Stomach (tissue), 9 donors: ENCODE results near the gene NRM. TPM values are rescaled to one million over a fixed set of nuclear protein-coding genes. Genes with fewer than 3 reads are reported as not detected.
A peak's percentile ranks its signal among the peaks of the same experiment; 100 is the strongest.

ENCODE experiments used
- DNase-seq, 2 donors: peaks; one replicate each; pipeline versions ENCODE4 v3.0.0 to v3.0.0-alpha.2; 2013 to 2019
- H3K27ac ChIP-seq, 5 donors: fragments of 200-600 bp in 4 of 5; sonication (generic) in 4 of 5; one replicate each; pipeline ENCODE4 v1.5.1; 2013 to 2019; ENCODE audit warnings: mild to moderate bottlenecking in 1 of 5, moderate library complexity in 1 of 5
- H3K27me3 ChIP-seq, 3 donors: fragments of 200-600 bp; sonication (generic); one replicate each; pipeline ENCODE4 v1.5.1; 2017 to 2019; ENCODE audit warnings: mixed run types in 1 of 3
- H3K36me3 ChIP-seq, 4 donors: fragments of 200-600 bp; sonication (generic); 1 replicate in 3 of 4; 2 replicates in 1 of 4; pipeline ENCODE4 v1.5.1; 2016 to 2019
- H3K4me1 ChIP-seq, 4 donors: fragments of 200-600 bp; sonication (generic); one replicate each; pipeline ENCODE4 v1.5.1; 2016 to 2019
- H3K4me3 ChIP-seq, 4 donors: fragments of 200-600 bp; sonication (generic) in 3 of 4; one replicate each; pipeline ENCODE4 v1.5.1; 2016 to 2019; ENCODE audit warnings: mild to moderate bottlenecking in 1 of 4
- H3K9me3 ChIP-seq, 4 donors: fragments of 200-600 bp; sonication (generic); one replicate each; pipeline ENCODE4 v1.5.1; 2016 to 2019
- EP300 ChIP-seq: sonication (generic); formaldehyde crosslinking; IDR thresholded peaks from one replicate; pipeline ENCODE4 v1.6.1; 2017; ENCODE audit warnings: antibody characterized with exemption
- POLR2A ChIP-seq, 4 donors: fragments of 450-650 bp; IDR thresholded peaks; one replicate each; pipeline ENCODE4 v1.6.1; 2016; ENCODE audit warnings: antibody characterized with exemption in 4 of 4, control low read depth in 2 of 4, mild to moderate bottlenecking in 1 of 4, moderate library complexity in 1 of 4
- POLR2AphosphoS5 ChIP-seq, 3 donors: sonication (generic); formaldehyde crosslinking; IDR thresholded peaks; one replicate each; pipeline ENCODE4 v1.6.1; 2016; ENCODE audit warnings: antibody characterized with exemption in 3 of 3
- WGBS, 5 donors: extraction: QIAGEN DNeasy Blood & Tissue Kit in 3 of 5; methylation state at CpG; one replicate each; pipeline versions ENCODE4 v1.1.5 to v1.1.7; 2013 to 2018; 5-methylcytosine and 5-hydroxymethylcytosine counted together
- intact Hi-C: fragments of 100-400 bp; cut with DNase I; formaldehyde crosslinking; loops from one replicate; pipeline ENCODE4 v1.15.1; 2023; ENCODE audit warnings: low total_unique reads
- polyA plus RNA-seq, 3 donors: library from polyadenylated mRNA; stranded (reverse); fragments of 200-250 nt; gene quantifications; one replicate each; pipeline ENCODE4 v1.2.3, GENCODE V29; 2013
- total RNA-seq, 5 donors: library from RNA; depleted of rRNA; stranded (reverse); fragments of >200 nt; gene quantifications; one replicate each; pipeline versions ENCODE4 v1.1.0 to v1.2.3, GENCODE V29; 2014 to 2016
- TF ChIP-seq, protein P1 (sequence below), 7 experiments: fragments of 450-650 bp in 4 of 7; fragments of 200-600 bp in 3 of 7; sonication (generic) in 3 of 7; IDR thresholded peaks; one replicate each; pipeline ENCODE4 v1.5.1; 2016 to 2019; ENCODE audit warnings: antibody characterized with exemption in 7 of 7, control low read depth in 2 of 7, mild to moderate bottlenecking in 1 of 7
- donor health status: healthy with polysubstance abuse.
- donor health status: Bipolar disorder and iron deficiency.
- donor health status: healthy.

The NRM gene
- total and polyA plus RNA-seq, 8 donors = 0.92 to 15.8 (median 3.6) TPM

DNA sequence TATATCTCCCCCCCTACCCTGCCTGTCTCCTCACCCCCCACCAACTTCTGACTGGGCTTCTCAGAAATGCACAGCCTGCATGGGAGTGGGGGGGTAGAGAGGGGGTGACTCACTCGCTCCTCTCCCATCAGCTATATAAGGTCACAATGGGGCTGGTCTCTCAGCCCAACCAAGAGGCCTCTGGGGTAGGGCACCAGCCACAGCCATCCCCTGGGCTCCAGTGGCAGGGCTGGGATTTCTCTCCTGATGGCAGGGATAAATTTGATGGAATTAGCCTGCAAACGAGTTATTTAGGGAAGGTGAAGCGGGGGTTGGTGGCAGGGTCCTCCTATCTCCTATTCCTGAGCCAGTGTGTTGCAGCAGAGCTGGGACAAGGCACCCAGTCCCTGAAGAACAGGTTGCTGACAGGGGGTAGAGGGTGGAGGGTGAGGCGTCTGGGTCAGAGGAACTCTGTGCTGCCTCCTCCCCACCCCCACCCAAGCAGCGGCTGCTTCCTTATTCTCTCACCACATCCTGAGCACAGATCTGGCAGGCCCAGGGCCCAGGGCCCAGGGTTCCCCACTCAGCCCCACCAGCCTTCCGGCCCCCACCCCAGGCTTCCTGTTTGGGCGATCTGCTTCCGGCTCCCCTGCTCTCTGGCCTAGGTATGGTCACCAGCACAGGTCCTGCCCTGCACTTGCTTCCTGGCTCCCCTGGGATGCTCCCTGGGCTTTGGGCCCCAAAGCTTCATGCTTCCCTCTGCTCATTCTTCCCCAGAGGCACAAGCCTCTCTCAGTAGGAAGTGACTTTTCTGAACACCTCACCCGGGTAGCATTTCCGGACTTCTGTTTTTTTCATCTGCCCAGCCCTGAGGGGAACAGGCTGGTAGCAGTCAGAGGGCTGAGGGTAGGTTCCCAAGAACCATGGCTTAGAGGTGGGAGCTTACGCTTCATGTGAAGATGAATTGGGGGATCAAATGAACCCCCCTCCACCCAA, 8.4 kb downstream of the NRM start:
- 24 to 49% (median 32%) methylated on average over 9 to 11 of the region's 11 CpGs for WGBS, 5 donors
- Histone ChIP-seq H3K27me3 (no peaks in the 10 kb centered on the region), H3K4me1 (peaks cover 20 to 75% (median 49%) of the 10 kb centered on the region in 4 donors), H3K27ac (peak overlapping the region; percentile 65 to 99 (median 97)), H3K9me3 (no peaks in the 10 kb centered on the region), H3K4me3 (peak overlapping the region; percentile 69 to 88 (median 82)), H3K36me3 (peaks cover 8 to 26% (median 21%) of the 10 kb centered on the region in 4 donors)
- intact Hi-C loops = no loop called here
- peak; percentile 72 to 89 for DNase-seq
- peak; percentile 32 to 82 (median 74) for TF ChIP-seq POLR2AphosphoS5 (IDR thresholded peaks at IDR 0.05)
- no peak for TF ChIP-seq POLR2A (IDR thresholded peaks at IDR 0.05)

DNA sequence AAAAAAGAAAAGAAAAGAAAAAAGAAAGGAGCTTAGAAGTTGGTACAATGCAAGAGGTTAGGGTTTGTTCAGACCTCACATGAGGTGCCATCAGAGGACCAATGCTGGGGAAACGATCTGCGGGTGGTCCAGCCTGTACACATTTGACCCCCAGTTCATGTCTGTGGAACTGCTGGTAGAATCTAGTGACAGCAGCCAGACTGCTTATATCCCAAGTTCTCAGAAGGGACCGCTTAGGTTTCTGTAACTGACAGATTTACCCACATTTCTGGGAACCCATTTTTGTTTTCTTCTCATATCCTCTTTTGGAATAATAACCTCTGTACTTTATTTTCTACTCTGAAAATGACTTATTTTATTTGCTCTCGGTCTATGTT, 9.0 kb downstream of the NRM start:
- TF ChIP-seq, protein P1, sequence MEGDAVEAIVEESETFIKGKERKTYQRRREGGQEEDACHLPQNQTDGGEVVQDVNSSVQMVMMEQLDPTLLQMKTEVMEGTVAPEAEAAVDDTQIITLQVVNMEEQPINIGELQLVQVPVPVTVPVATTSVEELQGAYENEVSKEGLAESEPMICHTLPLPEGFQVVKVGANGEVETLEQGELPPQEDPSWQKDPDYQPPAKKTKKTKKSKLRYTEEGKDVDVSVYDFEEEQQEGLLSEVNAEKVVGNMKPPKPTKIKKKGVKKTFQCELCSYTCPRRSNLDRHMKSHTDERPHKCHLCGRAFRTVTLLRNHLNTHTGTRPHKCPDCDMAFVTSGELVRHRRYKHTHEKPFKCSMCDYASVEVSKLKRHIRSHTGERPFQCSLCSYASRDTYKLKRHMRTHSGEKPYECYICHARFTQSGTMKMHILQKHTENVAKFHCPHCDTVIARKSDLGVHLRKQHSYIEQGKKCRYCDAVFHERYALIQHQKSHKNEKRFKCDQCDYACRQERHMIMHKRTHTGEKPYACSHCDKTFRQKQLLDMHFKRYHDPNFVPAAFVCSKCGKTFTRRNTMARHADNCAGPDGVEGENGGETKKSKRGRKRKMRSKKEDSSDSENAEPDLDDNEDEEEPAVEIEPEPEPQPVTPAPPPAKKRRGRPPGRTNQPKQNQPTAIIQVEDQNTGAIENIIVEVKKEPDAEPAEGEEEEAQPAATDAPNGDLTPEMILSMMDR (IDR thresholded peaks at IDR 0.05) = no peak
- TF ChIP-seq POLR2A (IDR thresholded peaks at IDR 0.05) (no peak), EP300 (no peak), POLR2AphosphoS5 (IDR thresholded peaks at IDR 0.05) (no peak)
- intact Hi-C loops = no loop called here

DNA sequence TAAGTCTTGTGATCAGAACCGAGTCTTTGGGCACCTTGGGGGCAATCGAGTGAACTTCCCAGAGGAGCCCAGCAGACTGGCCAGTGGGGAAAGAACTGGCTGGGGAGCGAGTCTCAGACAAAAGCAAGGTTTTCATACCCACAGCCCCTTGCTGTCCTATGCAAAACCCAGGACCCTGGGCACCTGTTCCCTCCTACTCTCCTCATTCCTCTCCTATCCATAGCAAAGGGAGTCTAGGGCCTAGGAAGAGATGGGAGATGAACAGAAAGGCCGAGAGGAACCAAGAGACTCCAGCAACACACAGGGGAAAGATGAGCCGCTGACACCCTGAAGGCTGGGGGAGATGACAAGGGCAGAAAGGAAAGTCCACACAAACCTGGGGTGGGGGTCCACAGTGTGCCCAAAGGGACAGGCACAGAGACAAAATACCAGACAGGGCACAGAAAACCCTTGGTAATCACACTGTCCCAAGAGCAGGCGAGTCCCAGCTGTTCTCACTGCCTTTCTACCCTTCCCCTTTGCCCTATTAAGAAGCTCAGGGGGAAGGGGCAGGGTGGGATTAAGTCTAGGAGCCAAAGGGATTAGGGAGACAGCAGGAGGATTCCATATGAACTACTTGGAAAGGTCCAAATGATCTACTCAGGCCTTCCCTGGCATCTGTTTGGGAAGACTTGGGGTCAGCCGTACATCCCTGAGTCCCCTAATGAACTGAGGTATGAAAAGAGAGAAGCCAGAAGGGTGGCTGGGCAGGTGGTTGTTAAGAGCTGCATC, 10.8 kb downstream of the NRM start:
- intact Hi-C loops = loop anchor here (5.0 kb wide), 1 partner anchor 47 kb away; no protein-coding TSS in a partner anchor
- Histone ChIP-seq H3K27me3 (no peaks in the 10 kb centered on the region), H3K27ac (peak overlapping the region in 4 of 5 donors; percentile 94 to 99 (median 98)), H3K4me1 (peaks cover 19 to 66% (median 41%) of the 10 kb centered on the region in 4 donors), H3K9me3 (no peaks in the 10 kb centered on the region), H3K4me3 (peak overlapping the region; percentile 9 to 88 (median 77)), H3K36me3 (peaks cover 21 to 44% (median 39%) of the 10 kb centered on the region in 4 donors)
- WGBS, 5 donors = 60 to 82% (median 69%) methylated on average over 7 of the region's 7 CpGs
- TF ChIP-seq, protein P1 (IDR thresholded peaks at IDR 0.05) = no peak
- TF ChIP-seq POLR2AphosphoS5 (IDR thresholded peaks at IDR 0.05) (no peak), POLR2A (IDR thresholded peaks at IDR 0.05) (no peak), EP300 (no peak)
- DNase-seq = no peak

More for the DNA sequence above, 9.0 kb downstream of the NRM start:
- 25 to 62% (median 58%) methylated on average over 4 of the region's 4 CpGs for WGBS, 5 donors
- no peak for DNase-seq
- Histone ChIP-seq H3K27ac (peak overlapping the region; percentile 43 to 99 (median 97)), H3K36me3 (peaks cover 14 to 33% (median 28%) of the 10 kb centered on the region in 4 donors), H3K9me3 (no peaks in the 10 kb centered on the region), H3K4me1 (peaks cover 19 to 74% (median 48%) of the 10 kb centered on the region in 4 donors), H3K4me3 (peak overlapping the region; percentile 69 to 88 (median 82)), H3K27me3 (no peaks in the 10 kb centered on the region)

DNA sequence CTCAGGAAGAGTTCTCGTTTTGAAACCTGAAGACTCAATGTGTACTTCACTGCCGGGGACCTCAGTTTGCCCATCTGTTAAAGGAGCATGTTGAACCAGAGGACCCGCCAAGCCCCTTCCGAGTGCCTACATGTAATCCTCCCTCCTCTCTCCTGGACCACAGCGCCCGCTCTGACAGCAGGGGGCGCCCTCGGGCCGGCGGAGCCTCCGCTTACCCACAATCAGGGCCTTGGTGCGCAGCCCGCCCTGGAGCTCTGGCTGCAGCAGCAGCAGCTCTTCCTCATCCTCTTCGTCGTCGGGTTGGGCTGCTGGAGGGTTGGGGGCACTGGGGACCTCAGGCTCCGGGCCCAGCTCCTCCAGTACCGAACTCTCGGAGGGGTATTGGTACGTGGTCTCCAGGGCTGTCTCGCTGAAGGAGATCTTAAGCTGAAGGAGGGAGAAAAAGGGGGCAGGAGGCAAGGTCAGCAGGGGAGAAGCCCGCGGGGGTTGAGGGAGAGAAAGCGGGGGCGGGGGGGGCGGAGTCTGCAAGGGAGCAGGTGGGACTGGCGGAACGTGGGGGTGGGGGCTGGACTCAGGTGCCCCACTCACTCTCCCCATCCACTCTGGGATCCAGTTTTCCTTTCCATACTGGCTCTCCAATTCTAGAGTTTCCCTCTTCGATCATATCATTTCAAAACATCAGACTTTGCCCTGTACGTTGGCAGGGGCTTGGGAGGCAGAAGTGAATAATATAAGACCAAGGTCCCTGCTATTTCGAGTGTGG, 11.6 kb downstream of the NRM start:
- H3K36me3 ChIP-seq = peaks cover 21 to 44% (median 39%) of the 10 kb centered on the region in 4 donors
- peak overlapping the region; percentile 9 to 85 (median 44) for H3K4me3 ChIP-seq
- no peaks in the 10 kb centered on the region for H3K9me3 ChIP-seq
- WGBS, 5 donors = 9 to 11% (median 10%) methylated on average over 28 to 31 of the region's 31 CpGs
- TF ChIP-seq POLR2AphosphoS5 (IDR thresholded peaks at IDR 0.05) (peak; percentile 13 to 86 (median 63)), POLR2A (IDR thresholded peaks at IDR 0.05) (no peak), EP300 (no peak)
- TF ChIP-seq, protein P1 (IDR thresholded peaks at IDR 0.05) = peak in 5 of 7 experiments; percentile 88 to 97 (median 95)
- intact Hi-C loops = loop anchor here (5.0 kb wide), 1 partner anchor 48 kb away; no protein-coding TSS in a partner anchor
- peaks cover 19 to 58% (median 40%) of the 10 kb centered on the region in 4 donors for H3K4me1 ChIP-seq
- no peaks in the 10 kb centered on the region for H3K27me3 ChIP-seq
- peak overlapping the region in 4 of 5 donors; percentile 94 to 99 (median 98) for H3K27ac ChIP-seq
- DNase-seq = peak; percentile 90 to 95
